Tongue (tissue), 2 donors: ENCODE measurements around the gene ST6GALNAC4. TPM values are rescaled to one million over a fixed set of nuclear protein-coding genes. Genes with fewer than 3 reads are reported as not detected.

Experiments
- DNase-seq: peaks from one replicate; pipeline ENCODE4 v3.0.0-alpha.2; 2015
- total RNA-seq: library from RNA; depleted of rRNA; stranded (reverse); fragments of >200 nt; gene quantifications from one replicate; pipeline ENCODE4 v1.2.3, GENCODE V29; 2014

ST6GALNAC4 gene
- total RNA-seq: 39.8 TPM

GRCh38 chr9:127916720-127917581 is at the start of gene ST6GALNAC4:
Gene ST6GALNAC4, minus strand, starts transcription at chr9:127917041. Its CDS starts 622 bp downstream, at chr9:127916419.
- peak; percentile 96 for DNase-seq

- DNase-seq: no peak
Measured at GRCh38 chr9:127965953-127966352, 49.1 kb upstream of the ST6GALNAC4 start.

DNA sequence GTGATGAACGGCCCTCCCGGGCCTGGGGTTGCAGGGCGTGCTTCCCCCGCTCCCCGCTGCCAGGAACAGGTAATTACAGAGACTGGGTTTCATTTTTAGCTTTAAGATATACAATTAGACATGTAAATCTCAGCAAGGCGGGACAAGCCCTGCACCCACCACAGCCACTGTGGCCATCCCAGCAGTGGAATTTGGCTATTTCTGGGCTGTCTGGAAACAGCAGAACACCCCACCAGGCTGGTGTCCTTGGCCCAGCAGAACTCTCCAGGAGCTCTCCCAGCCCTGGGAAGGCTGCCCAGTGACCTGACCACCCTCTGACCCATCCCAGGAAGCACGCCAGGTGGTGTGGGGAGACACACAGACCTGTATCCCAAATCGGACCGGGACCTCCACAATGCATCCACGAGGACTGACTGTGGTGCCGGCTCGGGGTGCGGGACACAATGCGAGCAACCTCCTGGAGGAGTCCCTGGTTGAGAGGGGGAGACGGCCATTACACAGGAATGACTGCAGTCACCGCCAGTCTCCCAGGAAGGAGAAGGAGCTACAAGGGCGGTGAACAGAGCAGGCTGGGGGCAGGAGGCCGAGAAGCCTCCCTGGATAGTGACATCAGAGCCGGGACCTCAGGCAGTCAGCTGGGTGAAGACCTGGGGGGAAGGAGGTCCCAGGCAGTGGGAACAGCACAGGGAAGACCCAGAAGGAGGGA is 46.7 kb upstream of the ST6GALNAC4 start:
- DNase-seq: no peak

GRCh38 chr9:127963041-127963358 is 46.2 kb upstream of the ST6GALNAC4 start:
- DNase-seq: no peak

DNA sequence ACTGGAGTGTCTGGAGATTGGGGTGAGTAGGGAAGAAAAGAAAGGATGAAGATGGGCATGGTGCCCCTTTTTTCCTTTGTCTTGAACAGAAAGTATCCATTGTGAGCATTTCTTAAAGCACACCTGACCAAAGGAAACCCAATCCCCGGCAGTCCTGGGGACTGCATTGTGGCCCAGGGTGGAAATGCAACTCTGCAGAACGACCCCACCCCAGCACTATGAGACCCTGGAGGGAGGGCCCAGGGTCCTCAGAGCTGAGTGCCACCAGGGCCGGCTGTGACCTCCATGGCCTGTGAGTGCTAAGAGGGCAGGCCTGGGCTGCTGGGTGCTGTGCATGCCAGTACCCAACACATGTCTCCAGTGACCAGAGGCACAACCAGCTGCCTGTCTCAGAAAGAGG is 45.4 kb upstream of the ST6GALNAC4 start:
- no peak for DNase-seq

GRCh38 chr9:127961613-127962155 is 44.8 kb upstream of the ST6GALNAC4 start:
- no peak for DNase-seq

GRCh38 chr9:127961155-127961490 is 44.3 kb upstream of the ST6GALNAC4 start:
- no peak for DNase-seq

DNA sequence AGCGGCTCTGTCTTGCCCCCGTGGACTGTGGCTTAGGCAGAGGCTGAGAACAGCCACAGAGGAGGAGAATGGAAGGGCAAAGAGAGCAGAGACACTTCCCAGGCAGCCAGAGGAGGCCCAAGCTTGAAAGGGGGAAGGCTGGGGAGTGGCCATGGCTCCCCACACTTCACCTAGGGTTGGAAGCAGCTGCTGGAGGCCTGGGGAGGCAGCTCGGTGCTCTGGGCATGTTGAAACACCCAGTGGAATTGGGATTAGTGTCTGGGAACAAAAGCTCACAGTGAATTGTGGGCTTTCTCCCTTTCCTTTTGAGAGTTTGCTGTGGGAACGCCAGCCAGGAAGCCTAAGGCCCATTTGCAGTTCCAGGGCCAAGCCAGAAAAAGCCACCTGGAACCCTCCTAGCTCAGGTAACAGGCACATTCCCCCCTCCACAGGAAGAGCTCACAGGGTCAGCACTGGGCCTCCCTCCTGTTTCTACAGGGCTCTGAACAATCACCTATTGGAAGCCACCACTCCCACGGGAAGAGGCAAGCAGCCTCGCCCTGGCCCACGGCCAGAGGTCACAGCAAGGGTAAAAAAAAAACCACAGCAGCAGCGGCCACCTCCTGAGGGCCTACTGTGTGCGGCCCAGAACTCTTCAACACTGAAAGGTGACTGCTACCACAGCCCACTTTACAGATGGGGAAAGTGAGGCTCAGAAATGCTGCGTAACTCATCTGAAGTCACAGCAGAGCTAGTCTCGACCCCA is 43.7 kb upstream of the ST6GALNAC4 start:
- peak; percentile 67 for DNase-seq

DNA sequence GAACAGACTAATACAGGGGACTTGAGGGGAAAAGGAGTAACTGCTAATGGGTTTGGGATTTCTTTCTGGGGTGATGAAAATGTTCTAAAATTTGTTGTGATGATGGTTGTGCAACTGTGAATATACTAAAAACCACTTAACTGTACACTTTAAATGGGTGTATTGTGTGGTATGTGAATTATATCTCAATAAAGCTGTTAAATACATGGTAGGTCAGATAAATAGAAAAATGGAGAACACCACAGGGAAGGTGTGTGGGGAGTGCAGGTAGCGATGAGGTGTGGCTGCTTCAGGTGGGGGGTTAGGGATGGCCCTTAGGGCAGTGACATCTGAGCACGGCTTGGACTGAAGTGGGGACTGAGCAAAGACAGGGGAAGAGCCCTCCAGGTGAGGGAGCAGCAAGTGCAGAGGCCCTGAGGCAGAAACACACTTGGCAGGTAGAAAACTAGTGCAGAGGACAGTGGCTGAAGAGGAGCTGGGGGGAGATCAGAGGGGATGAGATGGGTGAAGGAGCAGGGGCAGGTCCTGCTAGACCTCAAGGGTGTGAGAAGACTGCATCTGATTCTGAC is 43.1 kb upstream of the ST6GALNAC4 start:
- DNase-seq: no peak

- no peak for DNase-seq
Measured at GRCh38 chr9:127959398-127959797, 42.6 kb upstream of the ST6GALNAC4 start.

- no peak for DNase-seq
Measured at GRCh38 chr9:127958728-127959127, 41.9 kb upstream of the ST6GALNAC4 start.

GRCh38 chr9:127955294-127956015 is 38.6 kb upstream of the ST6GALNAC4 start:
- DNase-seq: peak; percentile 78

- DNase-seq: no peak
Measured at GRCh38 chr9:127954831-127955293, 38.0 kb upstream of the ST6GALNAC4 start.

DNA sequence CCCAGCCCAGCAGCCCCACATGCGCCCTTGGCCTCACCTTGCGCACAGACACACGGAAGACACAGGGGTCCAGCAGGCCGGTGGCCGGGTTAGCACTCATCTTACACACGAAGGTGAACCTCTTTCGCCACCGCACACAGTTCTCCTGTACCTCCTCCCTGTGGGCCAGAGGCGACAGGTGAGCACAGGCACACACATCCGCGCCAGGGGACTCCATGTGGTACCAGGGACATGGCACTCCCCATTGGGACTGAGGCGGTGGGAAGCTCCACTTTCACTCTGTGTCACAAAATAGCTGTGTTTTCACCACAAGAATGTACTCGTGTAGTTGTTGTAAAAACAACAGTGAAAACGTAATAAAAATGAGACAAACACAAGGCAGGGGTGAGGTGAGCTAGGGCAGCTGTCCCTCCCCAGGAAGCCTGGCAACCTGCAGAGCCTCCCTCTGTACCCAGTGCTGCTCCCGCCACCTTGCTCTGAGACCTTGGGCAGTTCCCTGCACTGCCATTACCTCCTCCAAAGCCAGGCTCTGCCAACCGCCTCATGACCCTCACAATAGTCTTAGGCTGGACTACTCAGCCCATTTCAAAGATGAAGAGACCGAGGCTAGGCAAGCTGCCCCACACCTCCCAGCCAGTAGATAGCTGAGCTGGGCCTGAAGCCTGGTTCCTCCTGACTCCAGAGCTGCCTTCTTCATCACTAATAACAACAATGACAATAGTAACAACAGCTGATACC is 37.1 kb upstream of the ST6GALNAC4 start:
- no peak for DNase-seq

DNA sequence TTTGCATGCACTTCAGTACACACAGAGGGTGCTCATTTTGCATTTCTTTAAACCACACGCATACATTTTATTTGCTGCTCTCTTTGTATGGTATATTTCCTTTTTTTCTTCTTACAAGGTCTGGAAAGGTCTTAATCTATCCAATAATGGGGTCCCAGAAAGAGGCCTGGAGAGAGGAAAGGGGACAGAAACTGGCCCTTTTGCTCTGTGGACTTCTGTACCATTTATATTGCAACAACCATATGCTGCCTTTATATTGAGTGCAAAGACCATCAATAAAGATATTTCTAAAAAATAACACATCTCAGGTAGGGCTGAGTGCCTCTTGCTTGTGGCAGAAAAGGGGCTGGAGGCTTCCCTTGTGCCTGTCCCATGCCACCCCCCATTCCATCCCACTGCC is 36.3 kb upstream of the ST6GALNAC4 start:
- DNase-seq: no peak

- DNase-seq: no peak
Measured at GRCh38 chr9:127950513-127951289, 33.9 kb upstream of the ST6GALNAC4 start.

GRCh38 chr9:127949827-127950512 is 33.1 kb upstream of the ST6GALNAC4 start:
- DNase-seq: no peak

GRCh38 chr9:127947841-127948710 is 31.2 kb upstream of the ST6GALNAC4 start:
- DNase-seq: no peak
